Sigmoid colon (tissue), 4 donors: Measurements from ENCODE around the gene SMPD2.

Source experiments
- EP300 ChIP-seq, 4 donors: sonication (generic); formaldehyde crosslinking; IDR thresholded peaks; one replicate each; pipeline ENCODE4 v1.6.1; 2017; ENCODE audit warnings: antibody characterized with exemption in 4 of 4
- POLR2A ChIP-seq, 2 donors: fragments of 450-650 bp; IDR thresholded peaks; one replicate each; pipeline ENCODE4 v1.6.1; 2016; ENCODE audit warnings: antibody characterized with exemption in 2 of 2, mild to moderate bottlenecking in 2 of 2, moderate library complexity in 2 of 2
- TF ChIP-seq, protein P1 (sequence below), 4 experiments: fragments of 450-650 bp in 3 of 4; fragments of 200-600 bp in 1 of 4; IDR thresholded peaks; one replicate each; pipeline ENCODE4 v1.5.1; 2016 to 2019; ENCODE audit warnings: antibody characterized with exemption in 4 of 4, mild to moderate bottlenecking in 3 of 4, moderate library complexity in 2 of 4

- no peak for TF ChIP-seq EP300 (IDR thresholded peaks at IDR 0.05)
- TF ChIP-seq, protein P1, sequence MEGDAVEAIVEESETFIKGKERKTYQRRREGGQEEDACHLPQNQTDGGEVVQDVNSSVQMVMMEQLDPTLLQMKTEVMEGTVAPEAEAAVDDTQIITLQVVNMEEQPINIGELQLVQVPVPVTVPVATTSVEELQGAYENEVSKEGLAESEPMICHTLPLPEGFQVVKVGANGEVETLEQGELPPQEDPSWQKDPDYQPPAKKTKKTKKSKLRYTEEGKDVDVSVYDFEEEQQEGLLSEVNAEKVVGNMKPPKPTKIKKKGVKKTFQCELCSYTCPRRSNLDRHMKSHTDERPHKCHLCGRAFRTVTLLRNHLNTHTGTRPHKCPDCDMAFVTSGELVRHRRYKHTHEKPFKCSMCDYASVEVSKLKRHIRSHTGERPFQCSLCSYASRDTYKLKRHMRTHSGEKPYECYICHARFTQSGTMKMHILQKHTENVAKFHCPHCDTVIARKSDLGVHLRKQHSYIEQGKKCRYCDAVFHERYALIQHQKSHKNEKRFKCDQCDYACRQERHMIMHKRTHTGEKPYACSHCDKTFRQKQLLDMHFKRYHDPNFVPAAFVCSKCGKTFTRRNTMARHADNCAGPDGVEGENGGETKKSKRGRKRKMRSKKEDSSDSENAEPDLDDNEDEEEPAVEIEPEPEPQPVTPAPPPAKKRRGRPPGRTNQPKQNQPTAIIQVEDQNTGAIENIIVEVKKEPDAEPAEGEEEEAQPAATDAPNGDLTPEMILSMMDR (IDR thresholded peaks at IDR 0.05) = no peak
- no peak for TF ChIP-seq POLR2A (IDR thresholded peaks at IDR 0.05)
These were observed 46.6 kb upstream of the SMPD2 start for GRCh38 chr6:109393886-109394281.
